ENCODE measurements around the gene CADM1.

The CADM1 gene

GRCh38 chr11:115352805-115353485 lies 151.3 kb downstream of the CADM1 start:
- DNase-seq (ENCODE audit: low spot score): no peak

DNA sequence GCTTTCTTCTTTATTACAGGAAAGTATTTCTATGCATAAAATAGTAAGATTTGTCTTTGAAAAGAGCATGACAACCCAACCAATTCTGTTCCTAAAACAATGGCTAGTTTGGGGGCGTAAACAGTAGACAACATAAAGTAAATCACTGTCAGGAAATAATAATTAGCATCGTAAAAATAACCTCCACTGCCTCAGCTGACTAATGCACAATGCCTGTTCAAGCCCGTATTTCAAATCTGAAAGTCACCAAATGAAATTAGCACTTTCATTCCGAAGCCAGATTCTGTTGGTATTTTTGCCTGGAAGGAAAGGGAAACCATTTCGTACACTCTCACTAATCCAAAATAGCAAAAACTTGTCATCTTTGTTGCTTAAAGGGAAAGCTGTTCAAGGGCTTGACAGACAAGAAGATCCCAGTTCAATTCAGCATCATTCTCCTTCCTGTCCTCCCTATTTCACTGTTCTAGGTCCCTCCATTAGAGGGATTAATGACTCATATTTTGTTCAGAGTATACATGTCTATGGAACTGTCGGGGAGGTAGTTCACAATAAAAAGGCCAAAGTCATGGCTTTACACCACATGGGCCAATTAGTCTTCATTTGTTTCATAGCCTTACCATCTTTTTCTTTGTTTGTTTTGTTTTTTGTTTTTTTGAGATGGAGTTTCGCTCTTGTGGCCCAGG lies 154.7 kb downstream of the CADM1 start:
- no peak for DNase-seq (ENCODE audit: low spot score)

DNA sequence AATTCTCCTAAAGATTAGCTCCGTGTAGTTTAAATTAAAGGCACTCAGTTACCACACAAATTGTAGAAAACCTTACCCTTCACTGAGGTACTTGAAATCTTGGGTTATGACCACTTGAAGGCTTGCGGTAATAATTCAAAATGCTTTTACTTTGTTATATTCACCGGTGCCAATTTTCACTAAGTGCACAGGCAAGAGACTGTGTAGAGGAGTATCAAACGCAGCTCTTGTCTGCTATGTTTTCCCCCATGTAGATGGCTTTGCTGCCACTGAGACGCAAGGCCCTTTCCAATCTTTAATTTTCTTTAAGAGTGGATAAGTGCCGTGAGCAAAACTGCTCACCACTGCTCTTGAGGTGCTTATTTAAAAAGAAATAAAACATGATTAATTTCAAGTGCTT lies 155.8 kb downstream of the CADM1 start:
- no peak for DNase-seq (ENCODE audit: low spot score)

DNA sequence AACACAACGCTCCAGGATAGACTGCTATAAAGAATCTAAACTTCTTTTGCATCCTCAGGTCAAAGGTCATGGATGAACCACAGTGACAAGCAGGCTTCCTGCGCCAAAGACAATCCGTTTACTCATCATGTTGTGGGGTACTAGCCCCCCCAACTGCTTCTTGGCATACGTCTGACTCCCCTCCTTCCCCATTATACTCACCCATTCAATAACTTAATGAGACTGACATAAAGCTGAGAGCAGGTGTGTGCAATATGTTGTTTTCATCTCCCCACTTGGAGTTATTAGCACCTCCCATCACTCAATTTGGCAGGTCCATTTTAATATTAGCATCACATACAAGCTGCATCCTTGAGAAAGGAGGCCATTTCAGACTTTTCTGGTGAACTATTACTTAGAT lies 157.1 kb downstream of the CADM1 start:
- no peak for DNase-seq (ENCODE audit: low spot score)

- DNase-seq (ENCODE audit: low spot score): no peak
Measured at GRCh38 chr11:115345840-115346239, 158.4 kb downstream of the CADM1 start.

DNA sequence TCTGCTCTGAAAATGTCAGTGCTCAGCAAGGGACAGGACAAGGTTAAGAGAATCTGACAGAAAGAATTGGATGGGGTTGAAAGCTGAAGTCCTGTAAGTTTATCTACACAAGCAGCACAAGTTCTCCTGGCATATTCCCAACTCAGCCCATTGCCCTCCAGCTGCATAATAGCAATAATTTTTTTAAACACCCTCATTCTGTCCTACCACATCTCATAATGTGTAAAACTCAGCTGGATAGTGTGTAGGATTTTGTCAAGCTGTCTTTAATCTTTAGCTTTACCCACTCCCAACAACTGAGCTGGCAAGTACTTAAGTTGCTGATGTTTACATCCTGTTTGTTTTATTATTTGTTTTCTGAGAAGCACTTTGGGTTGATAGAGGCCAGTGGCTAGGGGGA lies 158.9 kb downstream of the CADM1 start:
- no peak for DNase-seq (ENCODE audit: low spot score)

GRCh38 chr11:115344846-115345245 lies 159.4 kb downstream of the CADM1 start:
- DNase-seq (ENCODE audit: low spot score): no peak

GRCh38 chr11:115342142-115342541 lies 162.1 kb downstream of the CADM1 start:
- no peak for DNase-seq (ENCODE audit: low spot score)

GRCh38 chr11:115340874-115341273 lies 163.3 kb downstream of the CADM1 start:
- no peak for DNase-seq (ENCODE audit: low spot score)

GRCh38 chr11:115338476-115338875 lies 165.7 kb downstream of the CADM1 start:
- DNase-seq (ENCODE audit: low spot score): no peak

GRCh38 chr11:115334932-115335788 lies 169.1 kb downstream of the CADM1 start:
- peak; percentile 27 for DNase-seq (ENCODE audit: low spot score)

- DNase-seq (ENCODE audit: low spot score): no peak
Measured at GRCh38 chr11:115333949-115334348, 170.3 kb downstream of the CADM1 start.

DNA sequence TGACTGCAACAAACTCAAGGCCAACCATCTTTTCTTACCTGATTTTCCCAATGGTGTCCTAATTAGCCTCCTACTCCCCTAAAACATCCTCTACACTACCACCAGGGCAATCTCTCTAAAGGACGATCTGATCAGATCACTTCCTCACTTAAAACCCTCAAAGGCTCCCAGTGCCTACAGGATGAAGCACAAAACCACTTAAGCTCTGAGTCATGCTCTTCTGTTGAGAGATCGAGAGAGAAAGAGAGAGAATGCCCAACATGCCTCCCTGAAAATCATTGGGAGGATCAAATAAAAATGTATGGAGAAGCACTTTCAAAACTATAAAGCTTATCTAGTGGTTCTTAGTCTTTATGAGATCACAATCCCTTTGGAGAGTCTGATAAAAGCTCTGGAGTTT lies 171.1 kb downstream of the CADM1 start:
- DNase-seq (ENCODE audit: low spot score): no peak

DNA sequence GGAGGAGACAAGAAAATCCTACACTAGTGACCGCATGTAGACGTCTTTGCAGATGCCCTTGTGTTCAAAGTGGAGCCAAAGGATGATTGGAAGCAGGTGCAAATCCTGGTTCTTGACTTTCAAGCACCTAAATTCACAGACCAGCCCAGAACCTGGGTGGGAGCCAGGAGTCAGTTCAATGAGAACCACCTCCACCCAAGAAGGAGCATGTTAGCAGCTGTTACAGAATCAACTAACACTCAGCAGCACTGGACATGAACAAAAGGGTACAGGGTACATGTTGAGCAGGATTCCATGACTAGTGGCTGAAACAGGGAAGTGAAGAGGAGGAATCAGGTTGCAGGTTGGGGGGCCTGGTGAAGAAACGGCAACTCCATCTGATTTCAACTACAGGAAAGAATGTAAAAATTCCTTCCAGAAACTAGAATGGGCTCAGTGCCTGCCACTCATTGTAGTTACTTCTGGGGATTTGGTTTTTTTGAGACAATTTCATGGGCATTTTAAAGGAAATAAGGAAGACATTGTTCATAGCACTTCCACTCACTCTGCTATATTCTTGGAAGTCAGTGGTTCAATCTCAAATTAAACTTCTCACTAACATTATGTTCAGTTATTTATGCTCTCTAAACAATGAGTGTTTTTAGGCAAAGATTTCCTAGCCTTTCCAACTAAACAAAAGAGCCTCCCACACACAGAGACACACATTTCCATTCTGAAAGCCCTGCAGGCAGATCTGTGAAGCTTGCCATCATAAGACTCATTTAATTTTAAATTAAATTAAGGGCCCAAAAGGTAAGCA lies 173.3 kb downstream of the CADM1 start:
- no peak for DNase-seq (ENCODE audit: low spot score)

- DNase-seq (ENCODE audit: low spot score): no peak
Measured at GRCh38 chr11:115326526-115326925, 177.7 kb downstream of the CADM1 start.

- DNase-seq (ENCODE audit: low spot score): no peak
Measured at GRCh38 chr11:115325523-115325922, 178.7 kb downstream of the CADM1 start.

- peak; percentile 53 for DNase-seq (ENCODE audit: low spot score)
Measured at GRCh38 chr11:115324581-115325432, 179.4 kb downstream of the CADM1 start.

- DNase-seq (ENCODE audit: low spot score): no peak
Measured at GRCh38 chr11:115322553-115323203, 181.5 kb downstream of the CADM1 start.

- DNase-seq (ENCODE audit: low spot score): no peak
Measured at GRCh38 chr11:115321605-115322289, 182.5 kb downstream of the CADM1 start.

Measured in CD4-positive, alpha-beta T cell treated with Interleukin-15 for 4 hours (primary cell).